Adrenal gland (tissue), 5 donors: ENCODE data around the gene CCDC180.

ENCODE experiments used
- POLR2A ChIP-seq, 2 donors: fragments of 450-650 bp; IDR thresholded peaks; one replicate each; pipeline ENCODE4 v1.6.1; 2017; ENCODE audit warnings: antibody characterized with exemption in 2 of 2, mild to moderate bottlenecking in 2 of 2, moderate library complexity in 1 of 2
- TF ChIP-seq, protein P1 (sequence below), 6 experiments: fragments of 450-650 bp in 4 of 6; fragments of 200-600 bp in 2 of 6; sonication (generic) in 1 of 6; IDR thresholded peaks; 1 replicate in 5 of 6; 2 replicates in 1 of 6; pipeline versions ENCODE4 v1.5.1 to v1.8.0; 2016 to 2021; ENCODE audit warnings: antibody characterized with exemption in 6 of 6, mild to moderate bottlenecking in 2 of 6, moderate library complexity in 1 of 6
- donor health status: DM: no; HTN: no; CAD: no.

DNA sequence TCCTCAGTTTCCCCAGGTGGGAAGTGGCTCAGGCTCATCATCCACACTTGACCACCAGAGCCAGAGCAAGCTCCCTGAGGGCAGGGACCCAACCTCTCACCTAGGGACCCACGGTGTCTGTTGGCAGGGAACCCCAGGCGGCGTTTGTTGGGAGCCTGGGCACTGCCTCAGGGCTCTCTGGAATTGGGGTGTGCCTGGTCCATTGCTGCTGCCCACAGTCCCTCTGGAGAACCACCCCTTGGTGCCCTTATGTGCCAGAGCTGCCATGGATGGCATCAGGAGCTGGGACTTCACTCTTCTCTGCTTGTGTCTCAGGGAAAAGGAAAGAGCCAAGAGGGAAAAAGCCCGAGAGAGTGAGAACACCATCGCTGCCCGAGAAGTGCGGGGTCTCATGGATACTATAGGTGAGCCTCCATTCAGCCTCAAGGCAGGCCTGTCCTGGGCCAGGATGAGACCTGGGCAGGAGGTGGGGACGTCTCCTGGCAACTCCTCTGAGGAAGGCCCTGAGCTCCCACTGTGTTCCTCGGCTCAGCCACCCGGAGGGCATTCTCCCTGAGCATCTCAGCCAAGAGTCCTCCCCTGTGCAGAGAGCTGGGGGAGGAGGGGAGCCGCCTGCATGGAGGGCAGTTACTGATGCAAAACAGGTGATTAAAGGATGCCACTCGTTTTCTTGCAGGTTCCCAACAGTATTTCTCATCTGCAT lies 4.5 kb downstream of the CCDC180 start:
- TF ChIP-seq, protein P1, sequence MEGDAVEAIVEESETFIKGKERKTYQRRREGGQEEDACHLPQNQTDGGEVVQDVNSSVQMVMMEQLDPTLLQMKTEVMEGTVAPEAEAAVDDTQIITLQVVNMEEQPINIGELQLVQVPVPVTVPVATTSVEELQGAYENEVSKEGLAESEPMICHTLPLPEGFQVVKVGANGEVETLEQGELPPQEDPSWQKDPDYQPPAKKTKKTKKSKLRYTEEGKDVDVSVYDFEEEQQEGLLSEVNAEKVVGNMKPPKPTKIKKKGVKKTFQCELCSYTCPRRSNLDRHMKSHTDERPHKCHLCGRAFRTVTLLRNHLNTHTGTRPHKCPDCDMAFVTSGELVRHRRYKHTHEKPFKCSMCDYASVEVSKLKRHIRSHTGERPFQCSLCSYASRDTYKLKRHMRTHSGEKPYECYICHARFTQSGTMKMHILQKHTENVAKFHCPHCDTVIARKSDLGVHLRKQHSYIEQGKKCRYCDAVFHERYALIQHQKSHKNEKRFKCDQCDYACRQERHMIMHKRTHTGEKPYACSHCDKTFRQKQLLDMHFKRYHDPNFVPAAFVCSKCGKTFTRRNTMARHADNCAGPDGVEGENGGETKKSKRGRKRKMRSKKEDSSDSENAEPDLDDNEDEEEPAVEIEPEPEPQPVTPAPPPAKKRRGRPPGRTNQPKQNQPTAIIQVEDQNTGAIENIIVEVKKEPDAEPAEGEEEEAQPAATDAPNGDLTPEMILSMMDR (IDR thresholded peaks at IDR 0.05) = no peak
- TF ChIP-seq POLR2A (IDR thresholded peaks at IDR 0.05) = no peak
